Endothelial cell of umbilical vein (primary cell): ENCODE measurements around the gene HECW1. TPM values are rescaled to one million over a fixed set of nuclear protein-coding genes. Genes with fewer than 3 reads are reported as not detected.

Experiments
- BruUV-seq: library from RNA; stranded (reverse); fragments of 400-500 nt; replicated peaks from 2 replicates; lab custom pipeline; 2021; lab: Mats Ljungman, UMichigan
- CTCF ChIA-PET: fragments of 300-600, 350-600 bp; sonication (Branson Sonifier 250); formaldehyde crosslinking; loops from one replicate; lab custom pipeline; 2021; ENCODE audit warnings: antibody characterized with exemption, inconsistent platforms; lab: Charles Lee
- POLR2A ChIA-PET: fragments of 300-600, 350-600 bp; sonication (Branson Sonifier 250); formaldehyde crosslinking; loops from one replicate; lab custom pipeline; 2021; ENCODE audit warnings: antibody characterized with exemption, inconsistent platforms; lab: Charles Lee
- DNase-seq: peaks from one replicate; pipeline ENCODE4 v3.0.0-alpha.2; 2011; ENCODE audit warnings: low read depth, low spot score
- FAIRE-seq: peaks from 2 replicates; lab custom pipeline; 2011; peaks lifted over from hg19 to GRCh38; lab: Jason Lieb, UNC
- H2AFZ ChIP-seq: 2 replicates; pipeline ENCODE4 v1.6.0; 2012; ENCODE audit warnings: low read depth, low read length, control low read depth, inconsistent platforms
- H3K27ac ChIP-seq: 2 replicates; pipeline ENCODE4 v1.5.1; 2011; ENCODE audit warnings: low read depth, mild to moderate bottlenecking, control low read depth, low read length, moderate library complexity; ENCODE audit not compliant: insufficient read depth
- H3K27me3 ChIP-seq, 2 experiments: 2 replicates each; pipeline versions ENCODE4 v1.6.0 to v1.6.1; 2011; ENCODE audit warnings: low read length in 2 of 2, mixed read lengths in 1 of 2; ENCODE audit not compliant: control insufficient read depth in 2 of 2, insufficient read depth in 2 of 2
- H3K36me3 ChIP-seq, 2 experiments: 2 replicates in 1 of 2; 3 replicates in 1 of 2; pipeline ENCODE4 v1.5.1; 2011; ENCODE audit warnings: low read length in 2 of 2, mild to moderate bottlenecking in 1 of 2, moderate library complexity in 1 of 2; ENCODE audit not compliant: control insufficient read depth in 2 of 2, insufficient read depth in 2 of 2; ENCODE audit errors: extremely low read depth in 1 of 2
- H3K4me1 ChIP-seq: 3 replicates; pipeline ENCODE4 v1.5.1; 2011; ENCODE audit warnings: mild to moderate bottlenecking, low read length; ENCODE audit not compliant: control insufficient read depth, insufficient read depth; ENCODE audit errors: extremely low read depth
- H3K4me2 ChIP-seq: 2 replicates; pipeline ENCODE4 v1.6.1; 2011; ENCODE audit warnings: low read length, control low read depth, mixed read lengths; ENCODE audit not compliant: insufficient read depth
- H3K4me3 ChIP-seq, 3 experiments: fragments of 200-600 bp in 1 of 3; sonication (generic), shearing (Covaris generic) in 1 of 3; replicated peaks in 1 of 3; 2 replicates each; pipeline ENCODE4 v1.5.1; 2011 to 2016; ENCODE audit warnings: control low read depth in 3 of 3, low read length in 3 of 3, mild to moderate bottlenecking in 2 of 3, inconsistent platforms in 1 of 3, low read depth in 1 of 3, moderate library complexity in 1 of 3; ENCODE audit not compliant: insufficient read depth in 1 of 3
- H3K79me2 ChIP-seq: 2 replicates; pipeline ENCODE4 v1.6.0; 2012; ENCODE audit warnings: low read length, inconsistent platforms; ENCODE audit not compliant: control insufficient read depth, insufficient read depth
- H3K9ac ChIP-seq: replicated peaks from 2 replicates; pipeline ENCODE3; 2011; ENCODE audit warnings: low read length, control low read depth; ENCODE audit not compliant: insufficient read depth; ENCODE audit errors: extremely low read depth
- H3K9me1 ChIP-seq: replicated peaks from 3 replicates; pipeline ENCODE4 v1.6.0; 2011; ENCODE audit warnings: mild to moderate bottlenecking, low read length; ENCODE audit not compliant: control insufficient read depth, insufficient read depth; ENCODE audit errors: extremely low read depth
- H3K9me3 ChIP-seq: replicated peaks from 2 replicates; pipeline ENCODE4 v1.5.1; 2012; ENCODE audit warnings: low read length, inconsistent platforms; ENCODE audit not compliant: control insufficient read depth, insufficient read depth
- H4K20me1 ChIP-seq: replicated peaks from 2 replicates; pipeline ENCODE3; 2011; ENCODE audit warnings: mild to moderate bottlenecking, low read length; ENCODE audit not compliant: control insufficient read depth, insufficient read depth; ENCODE audit errors: extremely low read depth
- CTCF ChIP-seq, 2 donors: IDR thresholded peaks; 1 replicate in 1 of 2; 2 replicates in 1 of 2; pipeline ENCODE4 v1.5.1; 2011; ENCODE audit warnings: low read length in 2 of 2, mild to moderate bottlenecking in 2 of 2, moderate library complexity in 2 of 2, control low read depth in 1 of 2, inconsistent platforms in 1 of 2, low read depth in 1 of 2; ENCODE audit not compliant: insufficient read depth in 1 of 2; ENCODE audit errors: extremely low read depth in 1 of 2
- EZH2 ChIP-seq: IDR thresholded peaks from 2 replicates; pipeline ENCODE4 v1.6.1; 2012; ENCODE audit warnings: borderline replicate concordance, low read depth, mild to moderate bottlenecking, moderate library complexity, low read length, inconsistent platforms; ENCODE audit not compliant: severe bottlenecking
- FOS ChIP-seq: IDR thresholded peaks from 2 replicates; pipeline ENCODE4 v1.6.1; 2011; ENCODE audit warnings: mild to moderate bottlenecking, low read length, moderate library complexity, borderline replicate concordance; ENCODE audit not compliant: insufficient read depth
- GATA2 ChIP-seq: IDR thresholded peaks from 2 replicates; pipeline ENCODE4 v1.7.0; 2011; ENCODE audit warnings: low read depth, mild to moderate bottlenecking, moderate library complexity, mixed read lengths, low read length; ENCODE audit not compliant: insufficient read length, insufficient read depth
- JUN ChIP-seq: IDR thresholded peaks from 2 replicates; pipeline ENCODE4 v1.6.1; 2011; ENCODE audit warnings: borderline replicate concordance, low read depth; ENCODE audit not compliant: insufficient read length, insufficient read depth
- MAX ChIP-seq: IDR thresholded peaks from 2 replicates; pipeline ENCODE4 v1.6.1; 2011; ENCODE audit not compliant: insufficient read depth, insufficient read length
- MYC ChIP-seq: IDR thresholded peaks from one replicate; pipeline ENCODE4 v1.6.1; 2011; ENCODE audit warnings: mild to moderate bottlenecking, low read depth, low read length
- POLR2A ChIP-seq: IDR thresholded peaks from 2 replicates; pipeline ENCODE4 v1.6.1; 2012; ENCODE audit warnings: low read depth, mild to moderate bottlenecking, control low read depth, low read length
- POLR2AphosphoS5 ChIP-seq: IDR thresholded peaks from 2 replicates; pipeline ENCODE4 v1.6.1; 2012; ENCODE audit warnings: low read depth, mild to moderate bottlenecking, control low read depth, low read length, moderate library complexity; ENCODE audit not compliant: insufficient read depth
- dilution Hi-C: fragments of 300-500 bp; cut with MboI; formaldehyde crosslinking; loops from one replicate; pipeline ENCODE4 v1.15.0; 2019; ENCODE audit warnings: low sequenced_read_pairs; ENCODE audit not compliant: extremely low pct_ligation_motif_present
- intact Hi-C: fragments of 100-400 bp; cut with micrococcal nuclease; formaldehyde crosslinking; loops from one replicate; pipeline ENCODE4 v1.10.0; 2022
- polyA plus RNA-seq, 4 experiments: library from polyadenylated mRNA; depleted of rRNA in 3 of 4; stranded (reverse) in 3 of 4; unstranded in 1 of 4; fragments of >200 nt; gene quantifications; 2 replicates each; pipeline versions ENCODE4 v1.2.1 to v1.2.3, GENCODE V29; 2011 to 2012; ENCODE audit warnings: missing spikeins in 1 of 4
- total RNA-seq: library from RNA; stranded (reverse); gene quantifications from 2 replicates; pipeline ENCODE4 v1.2.3, GENCODE V29; 2021

Gene HECW1
- total and polyA plus RNA-seq, 2 donors (not counting 3 experiments of a cell fraction or from before 2014, with no cell fraction given): not detected

GRCh38 chr7:43520201-43520600 is 407.8 kb downstream of the HECW1 start:
- H3K36me3 ChIP-seq: no peaks in the 10 kb centered on the region
- no peak for TF ChIP-seq FOS
- no peak for TF ChIP-seq MYC
- no peak for TF ChIP-seq POLR2AphosphoS5
- no peak overlapping the region for H3K9ac ChIP-seq
- no peaks in the 10 kb centered on the region for H3K4me1 ChIP-seq
- no peak overlapping the region for H3K4me2 ChIP-seq
- no peak for FAIRE-seq
- intact Hi-C loops: no loop called here
- no peak overlapping the region for H3K27ac ChIP-seq
- no peak for DNase-seq
- ChIA-PET CTCF (interaction anchor here (0.6 to 1.5 kb wide), 3 partner anchors 14 to 207 kb away, joined by 3 read pairs; no protein-coding TSS in a partner anchor), POLR2A (no interaction called here)
- BruUV-seq: no TSS peak
- no peaks in the 10 kb centered on the region for H4K20me1 ChIP-seq
- H3K9me3 ChIP-seq: no peaks in the 10 kb centered on the region
- H3K9me1 ChIP-seq: no peaks in the 10 kb centered on the region
- H2AFZ ChIP-seq: no peak overlapping the region
- H3K79me2 ChIP-seq: no peaks in the 10 kb centered on the region
- dilution Hi-C loops: no loop called here
- H3K27me3 ChIP-seq: peaks cover 0 to 5% of the 10 kb centered on the region in 2 experiments
- no peak overlapping the region for H3K4me3 ChIP-seq

- Histone ChIP-seq H3K4me1 (no peaks in the 10 kb centered on the region), H3K4me3 (no peak overlapping the region), H3K79me2 (no peaks in the 10 kb centered on the region), H3K27me3 (peaks cover 0 to 5% of the 10 kb centered on the region in 2 experiments), H3K9me1 (no peaks in the 10 kb centered on the region), H3K4me2 (no peak overlapping the region), H3K9ac (no peak overlapping the region), H2AFZ (no peak overlapping the region), H4K20me1 (no peaks in the 10 kb centered on the region), H3K9me3 (no peaks in the 10 kb centered on the region), H3K27ac (no peak overlapping the region), H3K36me3 (no peaks in the 10 kb centered on the region)
- no peak for TF ChIP-seq EZH2
- TF ChIP-seq FOS: no peak
- no peak for TF ChIP-seq POLR2A
- no peak for TF ChIP-seq JUN
- no peak for TF ChIP-seq CTCF (IDR thresholded peaks at IDR 0.05; ENCODE audit: extremely low read depth in 1 of 2, insufficient read depth in 1 of 2, low read depth in 1 of 2, low read length in 2 of 2)
- no peak for TF ChIP-seq MAX
- no peak for TF ChIP-seq GATA2
- no peak for TF ChIP-seq MYC
- no peak for TF ChIP-seq POLR2AphosphoS5
- dilution Hi-C loops (no loop called here), intact Hi-C loops (no loop called here)
- ChIA-PET POLR2A (no interaction called here), CTCF (interaction anchor here (0.9 kb wide), 1 partner anchor 11 kb away, joined by 3 read pairs; no protein-coding TSS in a partner anchor)
- DNase-seq (no peak), FAIRE-seq (no peak)
- no TSS peak for BruUV-seq
These were observed 410.1 kb downstream of the HECW1 start for GRCh38 chr7:43522406-43523156.
